Adipocyte (in vitro differentiated cells): ENCODE results near the gene ZBTB7C.

Experiments
- DNase-seq: peaks from one replicate; pipeline ENCODE4 v3.0.0-alpha.2; 2015; ENCODE audit warnings: low read depth
- H3K27me3 ChIP-seq: replicated peaks from 2 replicates; pipeline ENCODE4 v1.7.0; 2013; ENCODE audit warnings: mild to moderate bottlenecking, low read length, moderate library complexity; ENCODE audit not compliant: control insufficient read depth, insufficient read depth
- H3K36me3 ChIP-seq: 2 replicates; pipeline ENCODE4 v1.7.0; 2013; ENCODE audit warnings: low read length, mild to moderate bottlenecking, moderate library complexity; ENCODE audit not compliant: control insufficient read depth, insufficient read depth, severe bottlenecking
- H3K4me1 ChIP-seq: 2 replicates; pipeline ENCODE4 v1.7.0; 2013; ENCODE audit warnings: mild to moderate bottlenecking, low read length, moderate library complexity; ENCODE audit not compliant: control insufficient read depth, insufficient read depth
- H3K4me3 ChIP-seq: 2 replicates; pipeline ENCODE4 v1.7.0; 2013; ENCODE audit warnings: mild to moderate bottlenecking, low read length, moderate library complexity
- H3K9ac ChIP-seq: 2 replicates; pipeline ENCODE4 v1.7.0; 2013; ENCODE audit warnings: mild to moderate bottlenecking, low read length, moderate library complexity
- H3K9me3 ChIP-seq: 2 replicates; pipeline ENCODE4 v1.7.0; 2013; ENCODE audit warnings: mild to moderate bottlenecking, low read length, moderate library complexity; ENCODE audit not compliant: control insufficient read depth

The ZBTB7C gene

DNA sequence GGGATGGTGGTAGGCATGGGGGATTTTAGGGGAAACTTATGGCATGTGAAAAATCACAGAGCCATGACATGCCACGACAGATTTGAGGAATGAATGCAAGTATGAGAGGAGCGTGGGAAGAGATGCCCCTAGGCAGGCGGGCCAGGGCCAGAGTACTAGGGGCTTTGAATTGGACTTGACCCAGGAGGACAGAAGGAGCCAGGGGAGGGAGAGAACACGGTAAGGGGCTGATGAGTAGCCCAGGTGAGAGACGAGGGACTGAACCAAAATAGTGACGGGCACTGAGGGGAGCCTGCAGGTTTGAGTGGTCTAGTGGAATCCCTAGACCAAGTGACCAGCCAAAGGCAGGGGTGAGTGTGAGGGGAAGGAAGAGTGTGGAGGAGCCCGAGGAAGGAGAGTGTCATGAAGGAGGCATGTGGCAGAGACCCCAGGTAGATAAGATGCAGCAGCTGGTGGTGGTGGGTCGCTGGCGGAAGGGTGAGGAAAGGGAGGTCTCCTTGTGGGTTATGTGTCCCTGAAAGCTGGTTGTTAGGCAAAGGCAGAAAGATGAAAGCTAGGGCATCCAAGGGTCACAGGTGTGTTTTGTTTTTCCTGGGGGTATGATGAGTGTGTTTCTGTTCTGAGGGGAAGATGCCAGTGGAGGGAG, 48.7 kb downstream of the ZBTB7C start:
- Histone ChIP-seq H3K9ac (no peak overlapping the region), H3K27me3 (peaks cover 16% of the 10 kb centered on the region), H3K36me3 (no peaks in the 10 kb centered on the region), H3K9me3 (no peaks in the 10 kb centered on the region), H3K4me1 (no peaks in the 10 kb centered on the region), H3K4me3 (no peak overlapping the region)
- no peak for DNase-seq

DNA sequence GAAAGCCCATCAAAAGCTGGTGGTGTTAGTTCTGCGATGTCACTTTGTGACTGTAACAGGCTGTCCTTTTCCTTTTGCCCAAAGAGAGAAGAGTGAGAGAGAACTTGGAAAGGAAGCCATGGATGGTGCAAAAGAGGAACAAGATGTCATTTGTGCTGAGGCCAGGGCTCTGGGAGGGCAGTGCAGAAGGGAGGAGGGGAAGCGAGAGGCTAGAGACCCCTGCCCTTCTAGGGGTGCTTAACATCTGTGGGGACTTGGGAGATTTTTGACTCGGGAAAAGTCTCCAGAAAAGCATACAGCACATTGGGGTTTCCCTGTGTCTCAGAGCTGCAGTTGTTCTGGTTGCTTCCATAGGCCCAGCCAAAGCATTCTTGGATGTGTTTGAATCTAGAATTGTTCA, 49.6 kb downstream of the ZBTB7C start:
- Histone ChIP-seq H3K9ac (no peak overlapping the region), H3K36me3 (no peaks in the 10 kb centered on the region), H3K4me1 (no peaks in the 10 kb centered on the region), H3K27me3 (peaks cover 16% of the 10 kb centered on the region), H3K4me3 (no peak overlapping the region), H3K9me3 (no peaks in the 10 kb centered on the region)
- DNase-seq = no peak

DNA sequence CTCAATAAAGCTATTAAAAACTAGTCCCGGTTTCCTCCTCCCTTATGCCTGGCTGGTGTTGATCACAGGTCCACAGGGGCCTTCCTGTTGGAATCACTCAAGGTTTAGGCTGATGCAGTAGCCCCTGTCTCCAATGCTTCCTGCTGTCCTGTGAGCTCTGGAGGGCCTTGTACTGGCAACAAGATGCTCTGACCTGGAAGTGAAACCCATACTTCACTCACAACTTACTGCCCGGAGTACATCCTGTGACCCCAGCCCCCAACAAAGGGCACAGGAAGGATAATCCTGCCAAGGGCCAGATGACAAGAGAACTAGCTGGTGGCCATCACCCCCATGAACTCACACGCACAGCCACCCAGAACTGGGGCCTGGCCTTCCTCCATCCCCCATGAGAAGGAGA, 50.3 kb downstream of the ZBTB7C start:
- Histone ChIP-seq H3K27me3 (peaks cover 19% of the 10 kb centered on the region), H3K36me3 (no peaks in the 10 kb centered on the region), H3K4me1 (no peaks in the 10 kb centered on the region), H3K9me3 (no peaks in the 10 kb centered on the region), H3K4me3 (no peak overlapping the region), H3K9ac (no peak overlapping the region)
- DNase-seq = no peak

GRCh38 chr18:48356909-48357631, 52.1 kb downstream of the ZBTB7C start:
- H3K27me3 ChIP-seq = peaks cover 23% of the 10 kb centered on the region
- H3K4me1 ChIP-seq = no peaks in the 10 kb centered on the region
- no peaks in the 10 kb centered on the region for H3K36me3 ChIP-seq
- no peak overlapping the region for H3K9ac ChIP-seq
- DNase-seq = no peak
- no peaks in the 10 kb centered on the region for H3K9me3 ChIP-seq
- no peak overlapping the region for H3K4me3 ChIP-seq

GRCh38 chr18:48356151-48356745, 52.9 kb downstream of the ZBTB7C start:
- Histone ChIP-seq H3K27me3 (peaks cover 24% of the 10 kb centered on the region), H3K36me3 (no peaks in the 10 kb centered on the region), H3K4me3 (no peak overlapping the region), H3K4me1 (no peaks in the 10 kb centered on the region), H3K9ac (no peak overlapping the region), H3K9me3 (no peaks in the 10 kb centered on the region)
- DNase-seq = no peak

GRCh38 chr18:48355276-48356115, 53.7 kb downstream of the ZBTB7C start:
- no peak overlapping the region for H3K9ac ChIP-seq
- no peak for DNase-seq
- H3K27me3 ChIP-seq = peaks cover 24% of the 10 kb centered on the region
- H3K9me3 ChIP-seq = no peaks in the 10 kb centered on the region
- no peak overlapping the region for H3K4me3 ChIP-seq
- no peaks in the 10 kb centered on the region for H3K4me1 ChIP-seq
- H3K36me3 ChIP-seq = no peaks in the 10 kb centered on the region

DNA sequence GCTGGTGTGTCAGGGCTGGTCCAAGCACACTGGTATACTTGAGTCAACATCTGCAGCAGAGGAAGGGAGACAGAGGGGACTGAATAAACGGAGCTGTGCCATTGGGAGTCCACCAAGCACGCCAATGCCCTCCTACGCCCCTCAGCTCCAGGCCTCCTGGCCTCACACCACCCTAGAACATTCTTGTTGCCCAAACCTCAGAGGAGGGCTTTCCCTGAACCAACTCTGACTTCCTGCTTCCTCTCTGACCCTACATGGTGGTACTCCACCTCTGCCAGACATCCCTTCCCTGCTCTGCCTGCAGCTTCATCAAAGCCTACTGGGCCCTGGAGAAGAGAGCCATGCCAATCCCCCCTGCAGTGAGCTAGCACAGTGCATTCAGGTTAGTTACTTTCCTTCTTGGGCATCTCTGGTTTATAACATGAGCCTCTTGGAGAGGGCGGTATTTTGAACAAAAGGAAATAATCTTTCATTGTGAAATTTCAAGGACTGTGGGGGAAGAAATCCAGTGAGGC, 54.4 kb downstream of the ZBTB7C start:
- Histone ChIP-seq H3K9ac (no peak overlapping the region), H3K4me1 (no peaks in the 10 kb centered on the region), H3K27me3 (peaks cover 24% of the 10 kb centered on the region), H3K36me3 (no peaks in the 10 kb centered on the region), H3K9me3 (no peaks in the 10 kb centered on the region), H3K4me3 (no peak overlapping the region)
- no peak for DNase-seq

DNA sequence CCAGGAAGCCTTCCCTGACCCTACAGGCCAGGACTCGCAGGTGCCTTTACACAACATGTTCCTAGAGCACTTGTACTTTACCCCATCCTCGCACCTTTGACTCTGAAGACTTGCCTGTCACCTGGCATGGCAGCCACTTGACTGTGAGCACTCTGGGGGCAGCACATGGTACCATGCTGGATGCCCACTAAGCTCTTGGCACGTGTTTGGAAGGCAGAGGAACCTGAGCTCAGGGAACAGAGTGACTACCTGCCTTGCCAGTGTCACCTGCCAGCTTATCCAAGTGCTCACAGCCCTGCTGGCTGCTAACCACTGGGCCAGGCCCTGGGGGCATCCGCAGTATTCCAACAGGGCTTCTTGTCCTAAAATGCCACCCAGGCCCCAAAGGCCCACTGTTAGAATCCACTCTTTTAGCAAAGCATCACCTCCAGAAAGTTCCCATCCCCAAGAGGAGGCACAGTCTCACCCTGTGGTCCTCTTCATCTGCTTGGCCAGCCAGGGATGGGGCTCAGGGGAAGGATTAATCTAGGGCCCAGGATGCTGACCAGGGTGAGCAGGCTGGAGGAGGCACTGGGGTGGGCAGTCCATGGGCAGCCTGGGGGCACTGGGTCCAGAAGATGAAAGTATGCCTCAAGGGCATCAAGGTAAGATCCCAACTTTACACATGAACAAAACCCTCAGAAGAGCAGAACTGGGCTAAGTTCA, 57.0 kb downstream of the ZBTB7C start:
- DNase-seq = no peak
- peaks cover 24% of the 10 kb centered on the region for H3K27me3 ChIP-seq
- no peaks in the 10 kb centered on the region for H3K36me3 ChIP-seq
- no peak overlapping the region for H3K4me3 ChIP-seq
- no peaks in the 10 kb centered on the region for H3K4me1 ChIP-seq
- H3K9ac ChIP-seq = no peak overlapping the region
- H3K9me3 ChIP-seq = no peaks in the 10 kb centered on the region

DNA sequence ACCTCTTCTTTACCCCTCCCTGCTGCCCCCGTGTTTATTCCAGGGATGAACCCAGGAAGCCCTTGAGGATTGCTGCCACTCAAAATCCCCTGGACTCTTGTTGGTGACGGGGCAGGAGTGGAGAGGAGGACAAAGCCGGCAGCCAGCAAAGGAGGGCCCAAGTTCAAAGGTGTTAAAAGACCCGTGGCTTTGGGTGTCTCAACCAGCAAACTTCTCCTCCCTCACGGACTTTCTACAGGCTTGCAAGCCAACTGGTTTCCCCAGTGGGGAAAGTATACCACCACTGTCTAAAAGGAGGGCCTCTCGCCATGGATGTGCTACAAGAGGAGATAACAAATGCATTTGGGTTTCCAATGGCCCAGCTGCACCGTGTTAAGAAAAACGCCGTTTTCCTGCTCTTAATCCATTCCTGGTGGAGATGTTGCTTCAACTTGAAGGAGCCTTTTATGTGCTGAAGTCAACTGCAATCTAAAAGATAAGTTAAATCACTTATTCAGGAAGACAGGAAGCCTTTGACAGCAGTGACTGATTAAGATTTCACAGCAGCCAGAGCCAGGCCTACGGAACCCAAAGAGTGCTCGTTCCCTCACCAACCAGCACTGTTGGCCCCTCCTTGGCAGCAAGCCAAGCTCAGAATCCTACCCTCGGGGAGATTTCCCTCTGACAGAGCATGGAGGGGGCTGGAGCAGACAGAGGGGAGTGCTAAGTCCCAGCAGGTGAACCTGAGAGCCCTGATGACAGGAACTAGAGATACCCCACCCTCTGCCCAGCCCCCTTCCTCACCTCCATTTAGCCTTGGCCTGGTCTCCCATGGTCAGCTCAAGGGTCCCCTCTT, 57.8 kb downstream of the ZBTB7C start:
- no peaks in the 10 kb centered on the region for H3K36me3 ChIP-seq
- H3K4me3 ChIP-seq = no peak overlapping the region
- H3K4me1 ChIP-seq = no peaks in the 10 kb centered on the region
- H3K9ac ChIP-seq = no peak overlapping the region
- DNase-seq = no peak
- peaks cover 20% of the 10 kb centered on the region for H3K27me3 ChIP-seq
- no peaks in the 10 kb centered on the region for H3K9me3 ChIP-seq

DNA sequence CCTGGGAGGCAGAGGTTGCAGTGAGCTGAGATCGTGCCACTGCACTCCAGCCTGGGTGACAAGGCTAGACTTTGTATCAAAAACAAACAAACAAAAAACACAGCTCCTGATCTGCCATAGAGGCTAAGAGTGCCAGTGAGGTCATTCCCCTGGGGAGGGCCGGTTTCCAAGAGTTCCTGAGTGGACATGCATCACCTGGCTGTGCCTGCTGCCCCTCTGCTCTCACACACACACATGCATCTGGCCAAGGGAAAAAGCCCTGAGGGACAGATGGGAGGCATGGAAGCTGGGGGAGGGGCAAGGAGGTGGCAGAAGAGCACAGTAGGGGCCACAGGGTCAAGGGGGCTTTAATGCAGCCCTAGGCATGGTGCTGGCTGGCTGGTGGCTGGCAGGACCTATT, 60.4 kb downstream of the ZBTB7C start:
- H3K9ac ChIP-seq = no peak overlapping the region
- no peak for DNase-seq
- H3K36me3 ChIP-seq = no peaks in the 10 kb centered on the region
- no peak overlapping the region for H3K4me3 ChIP-seq
- H3K4me1 ChIP-seq = no peaks in the 10 kb centered on the region
- H3K27me3 ChIP-seq = peaks cover 12% of the 10 kb centered on the region
- H3K9me3 ChIP-seq = no peaks in the 10 kb centered on the region
